Measurements from ENCODE around the gene STMND1. TPM values are rescaled to one million over a fixed set of nuclear protein-coding genes. Genes with fewer than 3 reads are reported as not detected.

Gene STMND1
- total RNA-seq, 3 donors from 2014 or later (not counting 1 experiment from before 2014, with no cell fraction given), result not detected

DNA sequence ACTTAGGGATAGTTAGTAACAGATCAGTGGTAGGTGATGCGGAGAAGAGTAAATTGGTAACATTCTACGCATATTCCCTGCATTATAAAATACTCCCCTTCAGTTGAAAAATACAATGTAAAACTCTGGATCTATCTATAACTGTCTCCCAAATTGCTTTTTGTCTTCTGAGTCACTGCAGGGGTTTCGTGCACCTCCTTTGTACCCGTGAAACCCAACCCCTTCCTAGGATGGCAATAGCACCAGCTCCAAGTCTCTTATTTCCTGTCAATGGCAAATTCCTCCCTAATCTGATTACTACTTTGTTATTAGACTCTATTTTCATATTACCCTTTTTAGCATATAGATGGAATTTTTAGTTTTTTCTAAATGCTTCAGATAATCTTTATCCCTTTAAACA, 20.6 kb upstream of the STMND1 start:
- Mint-ChIP-seq H3K4me1 (no peaks in the 10 kb centered on the region), H3K36me3 (no peaks in the 10 kb centered on the region), H3K27me3 (ENCODE audit: low read depth in 2 of 2) (peaks cover 16 to 20% of the 10 kb centered on the region in 2 donors), H3K4me3 (no peak overlapping the region), H3K27ac (no peak overlapping the region), H3K9me3 (peaks cover 0 to 4% of the 10 kb centered on the region in 2 donors)
- ATAC-seq, result no peak
- no peak for DNase-seq
- H3K4me3 ChIP-seq (ENCODE audit: low read length), result no peak overlapping the region
- WGBS (ENCODE audit: insufficient coverage), result 91% methylated on average over 4 of the region's 4 CpGs
- intact Hi-C loops (cut with micrococcal nuclease), result no loop called here
- TF ChIP-seq, protein P1, sequence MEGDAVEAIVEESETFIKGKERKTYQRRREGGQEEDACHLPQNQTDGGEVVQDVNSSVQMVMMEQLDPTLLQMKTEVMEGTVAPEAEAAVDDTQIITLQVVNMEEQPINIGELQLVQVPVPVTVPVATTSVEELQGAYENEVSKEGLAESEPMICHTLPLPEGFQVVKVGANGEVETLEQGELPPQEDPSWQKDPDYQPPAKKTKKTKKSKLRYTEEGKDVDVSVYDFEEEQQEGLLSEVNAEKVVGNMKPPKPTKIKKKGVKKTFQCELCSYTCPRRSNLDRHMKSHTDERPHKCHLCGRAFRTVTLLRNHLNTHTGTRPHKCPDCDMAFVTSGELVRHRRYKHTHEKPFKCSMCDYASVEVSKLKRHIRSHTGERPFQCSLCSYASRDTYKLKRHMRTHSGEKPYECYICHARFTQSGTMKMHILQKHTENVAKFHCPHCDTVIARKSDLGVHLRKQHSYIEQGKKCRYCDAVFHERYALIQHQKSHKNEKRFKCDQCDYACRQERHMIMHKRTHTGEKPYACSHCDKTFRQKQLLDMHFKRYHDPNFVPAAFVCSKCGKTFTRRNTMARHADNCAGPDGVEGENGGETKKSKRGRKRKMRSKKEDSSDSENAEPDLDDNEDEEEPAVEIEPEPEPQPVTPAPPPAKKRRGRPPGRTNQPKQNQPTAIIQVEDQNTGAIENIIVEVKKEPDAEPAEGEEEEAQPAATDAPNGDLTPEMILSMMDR (IDR thresholded peaks at IDR 0.05), result no peak
- H3K27ac ChIP-seq (ENCODE audit: low read length), result no peak overlapping the region
- H3K9me3 ChIP-seq (ENCODE audit: control insufficient read depth, insufficient read depth, low read length), result no peaks in the 10 kb centered on the region
- no peaks in the 10 kb centered on the region for H3K27me3 ChIP-seq (ENCODE audit: control insufficient read depth, insufficient read depth, low read length)
- no peaks in the 10 kb centered on the region for H3K36me3 ChIP-seq (ENCODE audit: control insufficient read depth, insufficient read depth, low read length)
- no peaks in the 10 kb centered on the region for H3K4me1 ChIP-seq (ENCODE audit: control insufficient read depth, insufficient read depth, low read length)

DNA sequence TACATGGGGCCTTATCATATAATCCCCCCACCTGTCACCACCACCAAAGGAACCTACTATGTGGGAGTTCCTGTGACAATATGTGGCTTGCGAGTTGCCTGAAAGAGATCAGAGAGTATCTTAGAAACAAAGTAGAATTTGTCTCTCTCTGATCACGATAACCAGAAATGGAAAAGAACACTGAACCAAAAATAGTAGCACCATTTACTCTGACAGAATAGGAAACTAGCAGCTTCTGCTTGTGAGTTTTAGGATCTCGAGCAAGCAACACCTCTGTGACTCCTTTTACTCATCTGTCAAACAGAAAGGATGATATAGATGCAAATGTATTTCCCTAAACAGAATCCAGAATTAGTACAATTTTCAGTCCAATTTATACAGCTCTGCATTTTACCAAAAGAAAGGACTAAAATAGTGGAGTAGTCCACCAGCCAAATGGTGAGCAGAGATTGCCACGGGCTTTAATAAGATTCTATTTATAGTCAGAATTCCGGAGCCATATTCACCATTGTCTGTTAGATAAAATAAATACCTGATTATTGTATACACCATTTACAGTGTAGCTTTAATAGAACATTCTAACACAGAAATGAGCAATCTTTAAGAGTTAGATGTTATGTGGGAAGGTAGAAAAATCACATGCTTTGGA, 19.9 kb upstream of the STMND1 start:
- H3K9me3 ChIP-seq (ENCODE audit: control insufficient read depth, insufficient read depth, low read length), result no peaks in the 10 kb centered on the region
- intact Hi-C loops (cut with micrococcal nuclease), result no loop called here
- H3K4me3 Mint-ChIP-seq, result no peak overlapping the region
- H3K4me1 ChIP-seq (ENCODE audit: control insufficient read depth, insufficient read depth, low read length), result no peaks in the 10 kb centered on the region
- 86% methylated on average over 2 of the region's 5 CpGs for WGBS (ENCODE audit: insufficient coverage)
- no peak overlapping the region for H3K4me3 ChIP-seq (ENCODE audit: low read length)
- no peaks in the 10 kb centered on the region for H3K9me3 Mint-ChIP-seq
- H3K36me3 Mint-ChIP-seq, result no peaks in the 10 kb centered on the region
- no peaks in the 10 kb centered on the region for H3K27me3 ChIP-seq (ENCODE audit: control insufficient read depth, insufficient read depth, low read length)
- H3K27ac Mint-ChIP-seq, result no peak overlapping the region
- no peak overlapping the region for H3K27ac ChIP-seq (ENCODE audit: low read length)
- ATAC-seq (no peak), DNase-seq (no peak)
- TF ChIP-seq, protein P1 (IDR thresholded peaks at IDR 0.05), result no peak
- H3K36me3 ChIP-seq (ENCODE audit: control insufficient read depth, insufficient read depth, low read length), result no peaks in the 10 kb centered on the region
- H3K4me1 Mint-ChIP-seq, result no peaks in the 10 kb centered on the region
- H3K27me3 Mint-ChIP-seq (ENCODE audit: low read depth in 2 of 2), result peaks cover 12 to 28% of the 10 kb centered on the region in 2 donors

DNA sequence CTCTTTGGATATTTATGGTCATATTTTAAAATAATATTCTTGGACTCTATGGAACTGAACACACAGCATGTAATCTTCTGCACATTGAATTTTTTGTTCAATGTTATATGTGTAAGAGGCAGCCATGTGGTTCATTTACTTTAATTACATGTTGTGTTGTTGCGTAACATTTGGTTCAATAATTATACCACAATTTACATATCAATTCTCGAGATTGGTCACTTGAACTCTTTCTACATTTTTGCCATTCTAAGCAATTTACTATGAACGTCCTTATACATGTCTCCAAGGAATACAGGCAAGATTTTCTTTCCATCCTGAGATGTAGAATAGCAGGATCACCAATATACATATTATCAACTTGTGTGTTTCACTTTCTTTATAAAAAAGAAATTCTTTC, 18.5 kb upstream of the STMND1 start:
- Histone ChIP-seq H3K9me3 (ENCODE audit: control insufficient read depth, insufficient read depth, low read length) (no peaks in the 10 kb centered on the region), H3K27ac (ENCODE audit: low read length) (no peak overlapping the region), H3K4me1 (ENCODE audit: control insufficient read depth, insufficient read depth, low read length) (no peaks in the 10 kb centered on the region), H3K27me3 (ENCODE audit: control insufficient read depth, insufficient read depth, low read length) (no peaks in the 10 kb centered on the region), H3K4me3 (ENCODE audit: low read length) (no peak overlapping the region), H3K36me3 (ENCODE audit: control insufficient read depth, insufficient read depth, low read length) (no peaks in the 10 kb centered on the region)
- 90% methylated on average over 3 of the region's 3 CpGs for WGBS (ENCODE audit: insufficient coverage)
- Mint-ChIP-seq H3K36me3 (no peaks in the 10 kb centered on the region), H3K9me3 (no peaks in the 10 kb centered on the region), H3K4me1 (no peaks in the 10 kb centered on the region), H3K27me3 (ENCODE audit: low read depth in 2 of 2) (peaks cover 12 to 27% of the 10 kb centered on the region in 2 donors), H3K4me3 (no peak overlapping the region), H3K27ac (no peak overlapping the region)
- ATAC-seq (no peak), DNase-seq (no peak)
- TF ChIP-seq, protein P1 (IDR thresholded peaks at IDR 0.05), result no peak
- intact Hi-C loops (cut with micrococcal nuclease), result no loop called here

DNA sequence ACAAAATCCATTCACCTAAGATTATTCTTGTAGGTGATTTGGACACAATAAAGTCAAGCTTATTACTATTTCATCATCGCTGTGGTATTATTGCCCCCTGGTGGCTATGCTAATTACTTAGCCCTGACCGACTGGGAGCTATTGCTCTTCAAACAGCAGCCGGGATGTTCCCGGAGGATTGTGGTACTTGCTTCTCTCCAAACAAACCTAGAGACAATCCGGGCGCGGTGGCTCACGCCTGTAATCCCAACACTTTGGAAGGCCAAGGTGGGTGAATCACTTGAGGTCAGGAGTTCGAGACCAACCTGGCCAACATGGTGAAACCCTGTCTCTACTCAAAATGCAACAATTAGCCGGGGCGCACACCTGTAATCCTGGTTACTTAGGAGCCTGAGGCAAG, 15.4 kb upstream of the STMND1 start:
- ATAC-seq, result peak in 2 of 3 donors; percentile 39 to 47
- H3K4me1 Mint-ChIP-seq, result no peaks in the 10 kb centered on the region
- Histone ChIP-seq H3K9me3 (ENCODE audit: control insufficient read depth, insufficient read depth, low read length) (no peaks in the 10 kb centered on the region), H3K4me1 (ENCODE audit: control insufficient read depth, insufficient read depth, low read length) (no peaks in the 10 kb centered on the region), H3K27me3 (ENCODE audit: control insufficient read depth, insufficient read depth, low read length) (no peaks in the 10 kb centered on the region), H3K4me3 (ENCODE audit: low read length) (no peak overlapping the region), H3K36me3 (ENCODE audit: control insufficient read depth, insufficient read depth, low read length) (no peaks in the 10 kb centered on the region), H3K27ac (ENCODE audit: low read length) (no peak overlapping the region)
- DNase-seq, result peak in 1 of 2 donors; percentile 37
- no peak overlapping the region for H3K27ac Mint-ChIP-seq
- TF ChIP-seq, protein P1 (IDR thresholded peaks at IDR 0.05), result peak; percentile 56
- H3K4me3 Mint-ChIP-seq, result no peak overlapping the region
- intact Hi-C loops (cut with micrococcal nuclease), result loop anchor here (1.0 to 5.0 kb wide), 2 partner anchors 574 to 754 kb away; no protein-coding TSS in a partner anchor
- no peaks in the 10 kb centered on the region for H3K36me3 Mint-ChIP-seq
- H3K9me3 Mint-ChIP-seq, result no peaks in the 10 kb centered on the region
- peaks cover 13 to 42% of the 10 kb centered on the region in 2 donors for H3K27me3 Mint-ChIP-seq (ENCODE audit: low read depth in 2 of 2)
- 48% methylated on average over 11 of the region's 11 CpGs for WGBS (ENCODE audit: insufficient coverage)
